Activated T-cell treated with anti-CD3 and anti-CD28 coated beads, Interleukin-2, amount 50 U/mL, for 72 hours (primary cell): ENCODE measurements around the gene SNX6. TPM values are rescaled to one million over a fixed set of nuclear protein-coding genes. Genes with fewer than 3 reads are reported as not detected.
"Not testable (repeated sequence)": the region's sequence is repeated elsewhere in the genome, so short reads cannot be mapped to it uniquely, and the experiment has no call there.

Experiments used
- ATAC-seq, 2 donors: fragments of 150-1000 bp; cut with Tn5 transposase; replicated peaks in 1 of 2; 2 replicates each; pipeline ENCODE4 v1.10.0; 2021; ENCODE audit warnings: moderate library complexity in 2 of 2, mild to moderate bottlenecking in 1 of 2
- DNase-seq, 2 donors: peaks; one replicate each; pipeline ENCODE4 v3.0.0; 2021 to 2022; ENCODE audit warnings: mixed read lengths in 1 of 2
- H3K27ac Mint-ChIP-seq: one replicate; pipeline ENCODE4 v1.8.0; 2022; ENCODE audit warnings: mild to moderate bottlenecking, moderate library complexity, mixed read lengths
- H3K27me3 Mint-ChIP-seq: one replicate; pipeline ENCODE4 v1.8.0; 2022; ENCODE audit warnings: low read depth, mixed read lengths
- H3K36me3 Mint-ChIP-seq, 2 donors: one replicate each; pipeline ENCODE4 v1.8.0; 2022; ENCODE audit warnings: mixed read lengths in 2 of 2, mild to moderate bottlenecking in 1 of 2; ENCODE audit not compliant: insufficient read depth in 2 of 2
- H3K4me1 Mint-ChIP-seq: one replicate; pipeline ENCODE4 v1.8.0; 2022; ENCODE audit warnings: low read depth, mixed read lengths
- H3K4me3 Mint-ChIP-seq, 2 donors: one replicate each; pipeline ENCODE4 v1.8.0; 2022; ENCODE audit warnings: mild to moderate bottlenecking in 2 of 2, mixed read lengths in 2 of 2, moderate library complexity in 2 of 2
- H3K9me3 Mint-ChIP-seq, 2 donors: one replicate each; pipeline ENCODE4 v1.8.0; 2022; ENCODE audit warnings: mixed read lengths in 2 of 2
- total RNA-seq, 2 donors: library from RNA; stranded (reverse); gene quantifications; one replicate each; pipeline ENCODE4 v1.2.3, GENCODE V29; 2022

SNX6 gene
- total RNA-seq, 2 donors from 2014 or later: 90.9 to 93.9 TPM

DNA sequence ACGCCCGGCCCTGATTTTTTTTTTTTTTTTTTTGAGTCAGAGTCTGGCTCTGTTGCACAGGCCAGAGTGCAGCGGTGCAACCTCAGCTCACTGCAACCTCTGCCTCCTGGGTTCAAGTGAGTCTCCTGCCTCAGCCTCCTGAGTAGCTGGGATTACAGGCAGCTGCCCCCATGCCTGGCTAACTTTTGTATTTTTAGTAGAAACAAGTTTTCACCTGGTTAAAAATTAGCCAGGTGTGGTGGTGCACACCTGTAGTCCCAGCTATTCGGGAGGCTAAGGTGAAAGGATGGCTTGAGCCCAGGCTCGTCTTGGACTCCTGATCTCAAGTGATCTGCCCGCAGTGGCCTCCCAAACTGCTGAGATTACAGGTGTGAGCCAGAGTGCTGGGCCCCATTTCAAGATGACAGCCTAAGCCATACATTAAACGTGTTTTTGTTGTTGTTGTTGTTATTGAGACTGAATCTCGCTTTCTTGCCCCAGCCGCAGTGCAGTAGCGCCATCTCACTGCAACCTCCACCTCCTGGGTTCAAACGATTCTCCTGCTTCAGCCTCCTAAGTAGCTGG lies 47.7 kb downstream of the SNX6 start:
- no peaks in the 10 kb centered on the region for H3K4me1 Mint-ChIP-seq
- no peak overlapping the region for H3K4me3 Mint-ChIP-seq
- H3K27ac Mint-ChIP-seq: no peak overlapping the region
- DNase-seq (no peak), ATAC-seq (no peak)
- H3K27me3 Mint-ChIP-seq: no peaks in the 10 kb centered on the region
- H3K9me3 Mint-ChIP-seq: no peaks in the 10 kb centered on the region
- H3K36me3 Mint-ChIP-seq: peaks cover 2 to 16% of the 10 kb centered on the region in 2 donors

DNA sequence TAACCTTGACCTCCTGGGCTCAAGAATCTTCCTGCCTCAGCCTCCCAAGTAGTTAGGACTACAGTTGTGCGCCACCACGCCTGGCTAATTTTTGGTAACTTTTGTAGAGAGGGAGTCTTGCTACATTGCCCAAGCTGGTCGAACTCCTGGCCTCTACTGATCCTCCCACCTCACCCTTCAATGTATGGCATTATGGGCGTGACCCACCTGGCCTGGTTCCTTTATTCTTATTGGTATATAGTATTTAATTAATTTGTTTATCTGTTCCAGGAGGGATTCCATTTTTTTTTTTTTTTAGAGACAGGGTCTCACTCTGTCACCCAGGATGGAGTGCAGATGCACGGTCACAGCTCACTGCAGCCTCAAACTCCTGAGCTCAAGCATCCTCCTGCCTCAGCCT lies 49.6 kb downstream of the SNX6 start:
- no peak for DNase-seq
- Mint-ChIP-seq H3K4me1 (no peaks in the 10 kb centered on the region), H3K27me3 (no peaks in the 10 kb centered on the region), H3K9me3 (no peaks in the 10 kb centered on the region), H3K36me3 (peaks cover 4 to 15% of the 10 kb centered on the region in 2 donors), H3K4me3 (no peak overlapping the region), H3K27ac (no peak overlapping the region)
- no peak for ATAC-seq

DNA sequence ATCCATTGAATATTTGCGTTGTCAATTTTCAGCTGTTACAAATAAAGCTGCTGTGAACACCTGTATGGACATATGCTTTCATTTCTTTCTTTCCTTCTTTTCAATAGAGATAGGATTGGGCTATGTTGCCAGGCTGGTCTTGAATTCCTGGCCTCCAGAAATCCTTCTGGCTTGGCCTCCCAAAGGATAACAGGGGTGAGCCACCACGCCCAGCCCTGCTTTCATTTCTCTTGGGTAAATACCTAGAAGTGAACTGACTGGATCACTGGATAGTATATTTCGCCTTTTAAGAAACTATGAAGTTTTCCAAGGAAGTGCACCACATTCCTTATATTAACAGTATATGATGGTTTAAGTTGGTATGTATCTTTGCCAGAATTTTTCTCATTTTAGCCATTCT lies 58.2 kb downstream of the SNX6 start:
- Mint-ChIP-seq H3K36me3 (peaks cover 2 to 22% of the 10 kb centered on the region in 2 donors), H3K9me3 (no peaks in the 10 kb centered on the region), H3K4me1 (no peaks in the 10 kb centered on the region), H3K27ac (no peak overlapping the region), H3K4me3 (no peak overlapping the region), H3K27me3 (no peaks in the 10 kb centered on the region)
- no peak for ATAC-seq
- no peak for DNase-seq

DNA sequence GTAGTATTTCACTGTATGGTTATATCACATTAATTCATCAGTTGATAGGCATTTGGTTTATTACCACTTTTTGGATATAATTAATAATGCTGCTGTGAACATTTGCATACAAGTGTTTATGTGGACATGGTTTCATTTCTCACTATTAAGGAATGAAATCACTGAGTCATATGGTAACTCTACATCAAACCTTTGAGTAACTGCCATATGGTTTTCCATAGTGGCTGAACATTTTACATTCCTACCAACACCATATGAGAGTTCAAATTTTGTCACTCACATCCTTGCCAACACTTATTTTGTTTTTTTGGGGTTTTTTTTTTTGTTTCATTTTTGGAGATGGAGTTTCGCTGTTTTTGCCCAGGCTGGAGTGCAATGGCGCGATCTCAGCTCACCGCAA lies 60.2 kb downstream of the SNX6 start:
- ATAC-seq: no peak
- H3K27ac Mint-ChIP-seq: no peak overlapping the region
- H3K36me3 Mint-ChIP-seq: peaks cover 0 to 22% of the 10 kb centered on the region in 2 donors
- no peak overlapping the region for H3K4me3 Mint-ChIP-seq
- H3K9me3 Mint-ChIP-seq: no peaks in the 10 kb centered on the region
- no peaks in the 10 kb centered on the region for H3K4me1 Mint-ChIP-seq
- H3K27me3 Mint-ChIP-seq: no peaks in the 10 kb centered on the region
- DNase-seq: no peak

DNA sequence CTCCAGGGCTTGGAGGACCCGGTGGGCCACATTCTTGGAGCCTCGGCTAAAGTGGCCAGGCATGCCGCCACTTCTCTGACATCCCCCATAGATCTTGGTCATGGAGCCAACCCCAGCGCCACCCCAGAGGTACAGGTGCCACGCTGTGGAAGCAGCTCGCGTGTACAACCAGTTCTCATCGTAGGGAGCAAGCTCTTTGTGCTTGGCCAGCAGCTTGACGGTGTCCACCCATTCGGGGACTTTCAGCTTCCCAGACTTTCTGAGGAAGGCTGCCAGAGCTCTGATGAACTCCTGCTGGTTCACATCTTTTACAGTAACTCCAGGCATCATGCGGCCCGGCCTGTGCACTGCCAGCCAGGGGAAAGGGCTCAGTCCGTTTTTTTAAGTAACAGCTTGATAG lies 61.1 kb downstream of the SNX6 start:
- H3K4me3 Mint-ChIP-seq: no peak overlapping the region
- H3K4me1 Mint-ChIP-seq: no peaks in the 10 kb centered on the region
- ATAC-seq (no peak), DNase-seq (no peak)
- no peaks in the 10 kb centered on the region for H3K27me3 Mint-ChIP-seq
- no peaks in the 10 kb centered on the region for H3K9me3 Mint-ChIP-seq
- H3K36me3 Mint-ChIP-seq: peaks cover 0 to 22% of the 10 kb centered on the region in 2 donors
- peak overlapping the region; percentile 68 for H3K27ac Mint-ChIP-seq

DNA sequence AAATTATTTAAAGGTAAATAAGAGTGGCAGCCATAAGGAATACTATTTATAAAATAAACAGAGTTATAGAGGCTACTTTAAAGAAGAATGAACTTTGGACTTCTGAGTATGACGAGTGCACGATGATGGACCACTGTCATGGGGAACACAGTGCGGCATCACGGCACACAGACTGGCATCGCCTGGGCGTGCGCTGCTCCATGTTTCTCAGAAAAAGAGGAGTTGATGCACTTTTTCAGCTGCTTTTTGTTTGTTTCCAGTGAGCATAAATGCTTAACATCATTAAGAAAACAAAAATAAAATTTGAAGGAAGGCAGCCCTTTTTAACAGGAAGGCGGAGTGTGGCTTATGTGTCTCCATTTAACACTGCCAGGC lies 67.2 kb downstream of the SNX6 start:
- H3K4me3 Mint-ChIP-seq: no peak overlapping the region
- H3K4me1 Mint-ChIP-seq: no peaks in the 10 kb centered on the region
- no peak for ATAC-seq

DNA sequence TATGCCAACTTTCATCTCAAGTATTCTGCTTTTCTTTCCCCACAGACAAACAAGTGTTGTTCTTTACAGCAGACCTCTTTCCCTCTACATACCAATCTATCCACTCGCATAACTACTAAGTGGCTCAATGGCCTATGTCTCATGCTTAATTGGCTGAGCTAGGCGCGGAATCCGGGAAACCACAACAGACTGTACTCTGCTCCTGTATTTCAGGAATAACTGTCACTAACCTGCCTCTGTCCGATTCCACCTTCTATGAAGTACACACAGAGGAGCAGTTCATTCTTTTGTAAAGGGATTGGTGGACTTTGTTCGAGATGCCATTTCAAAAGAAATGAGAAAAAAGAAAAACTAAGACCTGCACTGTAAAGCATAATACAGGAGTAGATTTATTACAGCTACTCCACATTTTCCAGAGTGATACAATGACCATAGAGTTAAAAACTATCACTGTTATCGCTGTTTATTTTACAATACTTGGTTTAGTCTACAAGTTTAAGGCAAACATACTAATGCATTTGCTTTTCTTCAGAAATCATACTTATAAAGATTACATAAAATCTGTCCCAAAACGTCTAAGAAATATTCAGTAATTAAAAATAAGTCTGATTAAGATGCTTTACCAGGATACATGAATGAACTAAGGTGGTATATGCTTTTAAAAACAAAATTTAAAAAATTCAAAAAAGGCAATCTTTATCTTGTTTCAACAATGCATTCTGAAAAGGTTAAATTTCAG lies 67.7 kb downstream of the SNX6 start:
- H3K4me3 Mint-ChIP-seq, H3K9me3 Mint-ChIP-seq, H3K27me3 Mint-ChIP-seq, H3K36me3 Mint-ChIP-seq, H3K27ac Mint-ChIP-seq, DNase-seq, ATAC-seq, H3K4me1 Mint-ChIP-seq: not testable (repeated sequence)

More for the DNA sequence above, 67.2 kb downstream of the SNX6 start:
- no peaks in the 10 kb centered on the region for H3K27me3 Mint-ChIP-seq
- H3K9me3 Mint-ChIP-seq: no peaks in the 10 kb centered on the region
- H3K36me3 Mint-ChIP-seq: peaks cover 0 to 9% of the 10 kb centered on the region in 2 donors
- DNase-seq: no peak
- no peak overlapping the region for H3K27ac Mint-ChIP-seq

DNA sequence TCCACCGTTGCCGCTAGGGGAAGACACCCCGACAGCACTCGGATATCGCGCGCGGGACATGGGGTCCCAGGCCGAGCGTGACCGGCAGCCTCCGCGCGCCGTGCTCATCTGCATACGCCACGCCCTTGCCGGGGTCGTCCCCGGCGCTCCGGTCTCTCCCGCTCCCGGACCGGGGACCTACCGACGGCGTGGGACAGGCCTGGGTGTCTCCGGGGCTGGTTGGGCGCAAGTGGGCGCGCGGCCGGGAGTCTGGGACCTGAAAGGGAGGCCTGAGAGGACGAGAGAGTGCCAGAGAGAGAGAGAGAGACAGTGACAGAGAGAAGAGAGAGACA lies 73.5 kb downstream of the SNX6 start:
- H3K27ac Mint-ChIP-seq, H3K9me3 Mint-ChIP-seq, H3K36me3 Mint-ChIP-seq, DNase-seq, H3K4me3 Mint-ChIP-seq, H3K27me3 Mint-ChIP-seq: not testable (repeated sequence)
- ATAC-seq: peak; percentile 34 to 36
- H3K4me1 Mint-ChIP-seq: peaks cover 17% of the 10 kb centered on the region

DNA sequence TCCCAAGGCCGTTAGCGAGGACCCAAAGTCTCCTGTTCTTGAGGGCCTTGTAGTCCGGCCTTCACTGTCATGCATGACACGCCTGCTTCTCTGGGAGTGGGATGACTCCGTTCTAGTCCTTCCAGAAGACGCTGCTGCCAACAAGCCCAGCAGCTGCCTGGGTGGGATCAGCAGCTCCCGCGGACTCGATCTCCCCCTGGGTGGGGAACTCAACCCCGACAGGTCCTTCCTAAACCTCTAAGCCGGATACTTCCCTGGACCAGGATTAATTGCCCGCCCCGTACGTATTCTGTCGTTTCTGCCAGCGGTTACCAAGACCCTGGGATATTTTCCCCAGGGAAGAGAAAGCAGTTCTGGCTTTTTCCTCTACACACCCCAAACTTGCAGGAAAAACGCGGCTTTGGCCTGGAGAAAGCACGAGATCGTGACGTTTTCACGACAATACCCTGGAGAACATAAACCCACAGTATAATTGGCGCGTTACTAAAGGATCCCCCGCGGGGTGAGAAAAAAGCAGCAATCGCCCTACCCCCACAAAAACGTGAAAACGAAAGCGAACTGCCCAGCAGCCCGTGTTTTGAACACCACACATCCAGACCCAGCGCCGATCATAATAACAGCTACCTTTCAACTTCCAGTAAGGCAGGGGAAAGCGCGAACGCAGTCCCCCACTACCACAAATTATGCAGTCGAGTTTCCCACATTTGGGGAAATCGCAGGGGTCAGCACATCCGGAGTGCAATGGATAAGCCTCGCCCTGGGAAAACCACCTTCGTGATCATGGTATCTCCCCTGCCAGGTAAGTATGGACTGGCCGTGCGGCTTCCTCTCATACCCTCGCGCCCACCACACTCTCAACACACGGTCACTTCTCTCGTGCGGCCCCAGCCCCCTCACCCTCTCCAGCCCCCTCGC lies 74.1 kb downstream of the SNX6 start:
- not testable (repeated sequence) for DNase-seq, H3K36me3 Mint-ChIP-seq, H3K9me3 Mint-ChIP-seq, H3K27me3 Mint-ChIP-seq, H3K27ac Mint-ChIP-seq, H3K4me3 Mint-ChIP-seq
- H3K4me1 Mint-ChIP-seq: peaks cover 22% of the 10 kb centered on the region
- ATAC-seq: peak; percentile 69 to 70

DNA sequence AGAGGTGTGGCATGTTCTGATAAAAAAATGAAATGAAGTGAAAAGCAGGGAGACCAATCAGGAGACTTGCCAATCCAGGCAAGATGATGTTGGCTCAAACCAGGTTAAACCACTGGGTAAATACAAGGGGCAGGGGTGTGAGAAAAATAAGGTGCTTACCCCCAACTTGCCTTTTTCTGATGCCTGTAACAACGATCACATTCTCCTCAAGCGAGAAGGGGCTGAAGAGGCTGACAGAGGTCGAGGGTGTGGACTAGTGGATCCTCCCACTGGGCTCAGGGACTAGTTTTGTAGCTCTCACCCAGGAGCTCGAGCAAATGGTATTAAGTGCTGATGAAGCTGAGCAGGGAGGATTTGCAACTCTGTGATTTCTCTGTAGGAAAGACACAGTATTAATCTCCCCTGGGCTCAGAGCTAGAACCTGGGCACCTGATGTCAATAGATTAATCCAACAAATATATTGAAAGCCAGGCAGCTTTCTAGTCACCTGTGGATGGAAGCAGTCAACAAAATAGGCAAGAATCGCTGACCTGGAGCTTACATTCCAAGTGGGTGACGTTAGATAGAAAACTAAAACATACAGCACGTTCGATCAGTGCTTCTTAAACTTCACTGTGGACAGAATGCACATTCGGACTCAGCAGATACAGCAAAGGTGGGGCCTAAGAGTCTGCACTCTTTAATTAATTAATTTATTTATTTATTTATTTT lies 75.3 kb downstream of the SNX6 start:
- peaks cover 23% of the 10 kb centered on the region for H3K4me1 Mint-ChIP-seq
- H3K27ac Mint-ChIP-seq: peak overlapping the region; percentile 96
- ATAC-seq (peak; percentile 30 to 35), DNase-seq (peak; percentile 45 to 68)
- no peaks in the 10 kb centered on the region for H3K36me3 Mint-ChIP-seq
- no peaks in the 10 kb centered on the region for H3K9me3 Mint-ChIP-seq
- H3K27me3 Mint-ChIP-seq: no peaks in the 10 kb centered on the region
- peak overlapping the region; percentile 57 to 60 for H3K4me3 Mint-ChIP-seq

DNA sequence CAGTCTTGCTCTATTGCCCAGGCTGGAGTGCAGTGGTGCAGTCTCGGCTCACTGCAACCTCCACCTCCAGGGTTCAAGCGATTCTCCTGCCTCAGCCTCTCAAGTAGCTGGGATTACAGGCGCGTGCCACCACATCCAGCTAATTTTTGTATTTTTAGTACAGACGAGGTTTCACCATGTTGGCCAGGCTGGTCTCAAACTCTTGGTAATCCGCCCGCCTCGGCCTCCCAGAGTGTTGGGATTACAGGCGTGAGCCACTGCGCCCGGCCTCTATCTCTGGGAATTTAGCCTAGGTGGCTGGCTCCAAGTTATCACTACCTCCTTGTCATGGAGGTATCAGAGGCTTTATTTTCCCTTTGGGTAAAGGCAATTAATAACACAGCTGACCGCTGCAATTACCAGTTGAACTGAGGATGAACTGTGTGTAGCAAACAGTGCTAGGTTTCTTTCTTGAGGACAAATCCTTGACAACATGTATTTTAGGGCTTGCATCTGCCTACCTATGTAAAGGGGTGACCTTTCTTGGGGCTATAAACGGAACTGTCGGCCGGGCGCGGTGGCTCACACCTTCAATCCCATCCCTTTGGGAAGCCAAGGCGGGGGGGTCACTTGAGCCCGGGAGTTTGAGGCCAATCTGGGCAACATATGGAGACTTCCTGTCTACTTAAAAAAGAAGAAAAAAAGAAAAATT lies 80.5 kb downstream of the SNX6 start:
- H3K9me3 Mint-ChIP-seq, DNase-seq, H3K27ac Mint-ChIP-seq, H3K4me3 Mint-ChIP-seq, ATAC-seq, H3K36me3 Mint-ChIP-seq, H3K27me3 Mint-ChIP-seq: not testable (repeated sequence)
- peaks cover 25% of the 10 kb centered on the region for H3K4me1 Mint-ChIP-seq

DNA sequence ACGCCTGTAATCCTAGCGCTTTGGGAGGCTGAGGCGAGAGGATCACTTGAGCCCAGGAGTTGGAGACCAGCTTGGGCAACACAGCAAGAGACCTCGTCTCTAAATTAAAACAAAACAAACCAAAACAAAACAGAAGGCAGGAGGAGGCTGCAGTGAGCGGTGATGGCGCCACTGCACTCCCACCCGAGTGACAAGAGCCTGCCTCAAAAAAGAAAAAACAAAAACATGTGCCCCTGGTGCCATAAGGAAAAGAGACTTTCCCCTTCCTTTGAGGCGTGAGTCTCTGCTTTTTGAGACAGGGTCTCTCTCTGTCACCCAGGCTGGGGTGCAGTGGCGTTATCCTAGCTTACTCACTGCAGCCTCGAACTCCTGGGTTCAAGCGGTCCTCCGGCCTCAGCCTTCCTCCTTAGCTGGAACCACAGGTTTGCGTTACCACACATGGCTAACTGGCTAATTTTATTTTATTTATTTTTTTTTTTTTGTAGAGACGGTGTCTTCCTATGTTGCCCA lies 81.4 kb downstream of the SNX6 start:
- peak in 1 of 2 donors; percentile 5 for DNase-seq
- H3K4me1 Mint-ChIP-seq: peaks cover 20% of the 10 kb centered on the region
- no peak overlapping the region for H3K4me3 Mint-ChIP-seq
- H3K27me3 Mint-ChIP-seq: no peaks in the 10 kb centered on the region
- H3K9me3 Mint-ChIP-seq: no peaks in the 10 kb centered on the region
- peak overlapping the region; percentile 100 for H3K27ac Mint-ChIP-seq
- no peaks in the 10 kb centered on the region for H3K36me3 Mint-ChIP-seq
- ATAC-seq: no peak
